GM06990 (cell line): ENCODE results near the gene PUS7.
"Not testable (repeated sequence)": the region's sequence is repeated elsewhere in the genome, so short reads cannot be mapped to it uniquely, and the experiment has no call there.

ENCODE experiments used
- DNase-seq: peaks from one replicate; pipeline ENCODE4 v3.0.0-alpha.2; 2011; ENCODE audit not compliant: insufficient read length; ENCODE audit errors: extremely low read depth
- H3K27me3 ChIP-seq: replicated peaks from 2 replicates; pipeline ENCODE4 v1.6.0; 2011; ENCODE audit warnings: low read length; ENCODE audit not compliant: control insufficient read depth, insufficient read depth
- H3K36me3 ChIP-seq: 2 replicates; pipeline ENCODE4 v1.5.1; 2011; ENCODE audit warnings: low read length; ENCODE audit not compliant: control insufficient read depth, insufficient read depth
- H3K4me3 ChIP-seq: replicated peaks from 2 replicates; pipeline ENCODE4 v1.5.1; 2011; ENCODE audit warnings: low read depth, mild to moderate bottlenecking, control low read depth, low read length
- CTCF ChIP-seq: IDR thresholded peaks from 2 replicates; pipeline ENCODE4 v1.5.1; 2011; ENCODE audit warnings: low read length, control low read depth, mild to moderate bottlenecking, inconsistent platforms; ENCODE audit not compliant: insufficient read depth, poor library complexity, severe bottlenecking

PUS7 gene

GRCh38 chr7:105457619-105458225 lies 64.3 kb downstream of the PUS7 start:
- TF ChIP-seq CTCF, result no peak
- Histone ChIP-seq H3K27me3 (no peaks in the 10 kb centered on the region), H3K36me3 (peaks cover 2% of the 10 kb centered on the region), H3K4me3 (no peak overlapping the region)
- no peak for DNase-seq

- no peaks in the 10 kb centered on the region for H3K27me3 ChIP-seq
- no peak overlapping the region for H3K4me3 ChIP-seq
- TF ChIP-seq CTCF, result no peak
- no peaks in the 10 kb centered on the region; the same call in none of the 2 replicates for H3K36me3 ChIP-seq
- no peak for DNase-seq
Observed at GRCh38 chr7:105454921-105455320, 67.2 kb downstream of the PUS7 start.

GRCh38 chr7:105454095-105454747 lies 67.8 kb downstream of the PUS7 start:
- TF ChIP-seq CTCF, result no peak
- H3K4me3 ChIP-seq, result no peak overlapping the region
- no peak for DNase-seq

GRCh38 chr7:105452085-105452484 lies 70.0 kb downstream of the PUS7 start:
- no peaks in the 10 kb centered on the region; the same call in none of the 2 replicates for H3K36me3 ChIP-seq
- no peaks in the 10 kb centered on the region for H3K27me3 ChIP-seq
- TF ChIP-seq CTCF, result no peak
- no peak overlapping the region for H3K4me3 ChIP-seq
- DNase-seq, result no peak

More at GRCh38 chr7:105454095-105454747, 67.8 kb downstream of the PUS7 start:
- Histone ChIP-seq H3K36me3 (no peaks in the 10 kb centered on the region; the same call in none of the 2 replicates), H3K27me3 (no peaks in the 10 kb centered on the region)

- H3K27me3 ChIP-seq, H3K36me3 ChIP-seq, DNase-seq, H3K4me3 ChIP-seq: not testable (repeated sequence)
Observed at GRCh38 chr7:105450870-105451269, 71.2 kb downstream of the PUS7 start.

- H3K27me3 ChIP-seq, result no peaks in the 10 kb centered on the region
- TF ChIP-seq CTCF, result no peak
- no peak for DNase-seq
- H3K4me3 ChIP-seq, result no peak overlapping the region
- no peaks in the 10 kb centered on the region; the same call in 1 of the 2 replicates for H3K36me3 ChIP-seq
Observed at GRCh38 chr7:105450177-105450861, 71.8 kb downstream of the PUS7 start.
